ENCODE results near the gene STX3.

GRCh38 chr11:59769111-59769510 is 13.9 kb downstream of the STX3 start:
- TF ChIP-seq CTCF (IDR thresholded peaks at IDR 0.05): no peak
- TF ChIP-seq POLR2A (IDR thresholded peaks at IDR 0.05): no peak
